CD8-positive, alpha-beta memory T cell (primary cell): Measurements from ENCODE around the gene GRIN2C. TPM values are rescaled to one million over a fixed set of nuclear protein-coding genes. Genes with fewer than 3 reads are reported as not detected.

ENCODE experiments used
- CTCF ChIA-PET: fragments of 350-600 bp; sonication (Branson Sonifier 250); formaldehyde crosslinking; loops from one replicate; lab custom pipeline; 2021; ENCODE audit warnings: antibody characterized with exemption; lab: Charles Lee
- POLR2A ChIA-PET: fragments of 350-600 bp; sonication (Branson Sonifier 250); formaldehyde crosslinking; loops from one replicate; lab custom pipeline; 2021; ENCODE audit warnings: antibody characterized with exemption; lab: Charles Lee
- DNase-seq, 5 donors: peaks; one replicate each; pipeline versions ENCODE4 v3.0.0 to v3.0.0-alpha.2; 2020 to 2022; ENCODE audit warnings: mixed read lengths in 1 of 5
- H3K27ac ChIP-seq: one replicate; pipeline ENCODE4 v1.7.0; 2013; ENCODE audit warnings: low read depth, mild to moderate bottlenecking, low read length, moderate library complexity
- H3K27me3 ChIP-seq: 2 replicates; pipeline ENCODE4 v1.7.0; 2013; ENCODE audit warnings: low read length, mild to moderate bottlenecking; ENCODE audit not compliant: insufficient read depth, poor library complexity, severe bottlenecking
- H3K36me3 ChIP-seq: 2 replicates; pipeline ENCODE4 v1.7.0; 2013; ENCODE audit warnings: mild to moderate bottlenecking, low read length, moderate library complexity; ENCODE audit not compliant: insufficient read depth
- H3K4me1 ChIP-seq: 2 replicates; pipeline ENCODE4 v1.7.0; 2013; ENCODE audit warnings: mild to moderate bottlenecking, low read length, moderate library complexity; ENCODE audit not compliant: insufficient read depth
- H3K4me3 ChIP-seq: 2 replicates; pipeline ENCODE4 v1.7.0; 2013; ENCODE audit warnings: mild to moderate bottlenecking, low read length
- H3K9me3 ChIP-seq: 2 replicates; pipeline ENCODE4 v1.7.0; 2013; ENCODE audit warnings: mild to moderate bottlenecking, low read length
- H3K27ac Mint-ChIP-seq, 8 donors: one replicate each; pipeline ENCODE4 v1.8.0; 2020 to 2021; ENCODE audit warnings: mixed read lengths in 8 of 8, mild to moderate bottlenecking in 6 of 8, inconsistent platforms in 3 of 8, moderate library complexity in 3 of 8
- H3K27me3 Mint-ChIP-seq, 2 donors: one replicate each; pipeline ENCODE4 v1.8.0; 2020 to 2021; ENCODE audit warnings: mixed read lengths in 2 of 2, mild to moderate bottlenecking in 1 of 2, moderate library complexity in 1 of 2
- H3K36me3 Mint-ChIP-seq, 3 donors: one replicate each; pipeline ENCODE4 v1.8.0; 2020 to 2021; ENCODE audit warnings: mixed read lengths in 3 of 3, inconsistent platforms in 1 of 3, mild to moderate bottlenecking in 1 of 3
- H3K4me1 Mint-ChIP-seq, 3 donors: one replicate each; pipeline ENCODE4 v1.8.0; 2020 to 2021; ENCODE audit warnings: mixed read lengths in 3 of 3, inconsistent platforms in 1 of 3, mild to moderate bottlenecking in 1 of 3
- H3K4me3 Mint-ChIP-seq, 7 donors: one replicate each; pipeline ENCODE4 v1.8.0; 2020 to 2021; ENCODE audit warnings: mixed read lengths in 7 of 7, mild to moderate bottlenecking in 6 of 7, moderate library complexity in 4 of 7, inconsistent platforms in 2 of 7
- H3K9me3 Mint-ChIP-seq, 5 donors: one replicate each; pipeline ENCODE4 v1.8.0; 2020 to 2022; ENCODE audit warnings: mixed read lengths in 5 of 5, mild to moderate bottlenecking in 3 of 5, moderate library complexity in 2 of 5, inconsistent platforms in 1 of 5
- polyA plus RNA-seq: library from polyadenylated mRNA; unstranded; fragments of 300-500 nt; fragmentation: Illumina TruSeq; gene quantifications from one replicate; pipeline ENCODE4 v1.2.3, GENCODE V29; 2021
- total RNA-seq, 2 experiments: library from RNA; stranded (reverse); gene quantifications; one replicate each; pipeline ENCODE4 v1.2.3, GENCODE V29; 2021

GRIN2C gene
- total and polyA plus RNA-seq, 3 experiments from 2014 or later, result not detected

DNA sequence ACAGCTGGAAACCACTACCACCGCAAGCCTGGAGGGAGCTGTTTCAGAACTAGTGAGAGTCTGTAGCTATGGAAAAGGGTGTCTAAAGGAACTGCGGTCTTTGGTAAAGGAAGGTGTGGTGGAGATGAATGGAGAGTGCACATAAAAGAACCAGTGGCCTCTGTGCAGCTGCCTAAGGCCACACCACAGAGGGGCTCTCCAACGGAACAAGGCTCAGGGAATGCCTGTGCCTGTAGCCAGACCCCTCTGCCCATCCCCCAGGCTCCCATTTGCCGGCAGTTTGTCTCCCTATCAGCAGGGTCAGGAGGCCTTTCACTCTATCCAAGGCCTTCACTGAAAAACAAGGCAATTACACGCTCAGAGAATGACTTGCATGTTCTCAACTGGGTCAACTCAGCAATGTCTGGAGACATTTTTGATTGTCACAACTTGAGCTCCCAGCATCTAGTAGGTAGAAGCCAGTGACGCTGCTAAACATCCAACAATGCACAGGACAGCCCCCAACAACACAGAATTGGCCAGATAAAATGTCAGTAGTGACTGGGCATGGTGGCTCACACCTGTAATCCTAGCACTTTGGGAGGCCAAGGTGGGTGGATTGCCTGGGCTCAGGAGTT lies 16.4 kb upstream of the GRIN2C start:
- Mint-ChIP-seq H3K4me1 (peaks cover 18 to 23% (median 21%) of the 10 kb centered on the region in 3 donors), H3K27me3 (peaks cover 0 to 2% of the 10 kb centered on the region in 2 donors), H3K36me3 (peaks cover 0 to 2% (median 0%) of the 10 kb centered on the region in 3 donors), H3K27ac (peak overlapping the region in 1 of 8 donors; percentile 27), H3K4me3 (peak overlapping the region in 1 of 7 donors; percentile 25), H3K9me3 (no peaks in the 10 kb centered on the region)
- H3K27me3 ChIP-seq, result no peaks in the 10 kb centered on the region
- no peak for DNase-seq
- no peak overlapping the region for H3K4me3 ChIP-seq
- H3K27ac ChIP-seq, result peak overlapping the region; percentile 51
- H3K9me3 ChIP-seq, result no peaks in the 10 kb centered on the region
- ChIA-PET POLR2A (interaction anchor here (0.7 kb wide), 1 partner anchor 139 kb away, joined by 3 read pairs; the partner anchor contains the start of gene RAB37), CTCF (interaction anchor here (1.4 to 2.1 kb wide), 3 partner anchors 11 to 219 kb away, joined by 3 to 8 read pairs (median 6); no protein-coding TSS in a partner anchor)
- H3K4me1 ChIP-seq, result peaks cover 10% of the 10 kb centered on the region
- no peaks in the 10 kb centered on the region for H3K36me3 ChIP-seq

DNA sequence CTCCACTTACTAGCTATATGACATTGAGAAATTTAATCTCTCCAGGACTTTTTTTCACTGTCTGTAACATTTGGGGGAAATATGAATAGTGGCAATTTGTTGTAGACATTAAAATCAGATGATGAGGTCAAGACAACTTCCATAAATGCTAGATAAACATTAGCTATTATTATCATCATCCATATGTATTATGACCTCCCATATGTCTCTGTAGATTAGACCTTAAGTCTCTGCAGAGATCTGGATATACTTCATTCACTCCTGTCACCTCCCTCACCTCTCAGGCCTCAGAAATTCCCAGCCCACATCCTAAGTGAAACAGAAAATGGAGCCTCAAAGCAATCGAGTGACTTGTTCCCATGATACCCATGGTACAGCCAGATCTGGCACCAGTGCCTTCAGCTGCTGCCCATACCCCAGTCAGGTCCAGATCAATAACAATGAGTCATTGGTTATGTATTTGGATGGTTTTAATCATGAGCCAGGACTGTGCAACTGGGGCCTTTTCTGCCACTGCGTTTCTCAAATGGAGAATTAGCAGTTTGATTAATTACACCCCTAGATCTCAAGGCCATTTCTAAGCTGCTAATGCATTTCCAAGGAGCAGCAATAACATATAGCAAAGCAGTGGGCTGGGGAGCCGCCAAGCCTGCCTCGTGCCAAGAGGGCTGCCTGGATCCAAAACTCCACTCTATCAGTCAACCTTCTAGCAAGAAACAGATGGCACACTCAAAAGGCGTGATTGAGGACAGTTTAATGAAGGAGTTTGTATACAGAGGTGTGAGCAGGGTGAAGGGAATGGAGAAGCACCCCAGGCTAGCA lies 15.7 kb upstream of the GRIN2C start:
- no peaks in the 10 kb centered on the region for H3K27me3 ChIP-seq
- H3K4me1 Mint-ChIP-seq, result peaks cover 18 to 23% (median 22%) of the 10 kb centered on the region in 3 donors
- H3K4me1 ChIP-seq, result peaks cover 10% of the 10 kb centered on the region
- no peaks in the 10 kb centered on the region for H3K9me3 ChIP-seq
- no peak for DNase-seq
- peaks cover 0 to 2% (median 0%) of the 10 kb centered on the region in 3 donors for H3K36me3 Mint-ChIP-seq
- no peak overlapping the region for H3K4me3 ChIP-seq
- peak overlapping the region in 4 of 7 donors; percentile 1 to 25 (median 20) for H3K4me3 Mint-ChIP-seq
- H3K9me3 Mint-ChIP-seq, result no peaks in the 10 kb centered on the region
- CTCF ChIA-PET, result interaction anchor here (1.4 to 2.1 kb wide), 3 partner anchors 10 to 218 kb away, joined by 3 to 8 read pairs (median 6); no protein-coding TSS in a partner anchor
- H3K36me3 ChIP-seq, result no peaks in the 10 kb centered on the region
- H3K27ac Mint-ChIP-seq, result peak overlapping the region in 3 of 8 donors; percentile 17 to 91 (median 76)
- POLR2A ChIA-PET, result interaction anchor here (0.6 kb wide), 1 partner anchor 596 kb away, joined by 3 read pairs; no protein-coding TSS in a partner anchor
- H3K27me3 Mint-ChIP-seq, result peaks cover 0 to 2% of the 10 kb centered on the region in 2 donors
- H3K27ac ChIP-seq, result peak overlapping the region; percentile 51

DNA sequence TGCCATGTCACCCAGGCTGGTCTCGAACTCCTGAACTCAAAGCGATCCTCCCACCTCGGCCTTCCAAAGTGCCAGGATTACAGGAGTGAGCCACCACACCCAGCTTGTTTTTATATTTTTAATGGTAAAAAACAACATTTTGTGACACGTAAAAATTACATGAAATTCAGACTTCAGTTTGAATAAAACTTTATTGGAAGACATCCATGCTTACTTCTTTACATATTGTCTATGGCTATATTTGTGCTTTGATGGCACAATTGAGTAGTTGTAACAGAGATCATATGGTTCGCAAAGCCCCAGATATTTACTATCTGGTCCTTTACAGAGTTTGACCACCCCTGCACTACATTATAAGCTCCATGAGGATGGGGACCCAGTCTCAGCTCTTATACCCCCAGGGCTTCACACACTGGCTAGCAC lies 14.9 kb upstream of the GRIN2C start:
- Mint-ChIP-seq H3K36me3 (peaks cover 0 to 2% (median 0%) of the 10 kb centered on the region in 3 donors), H3K9me3 (no peaks in the 10 kb centered on the region), H3K27ac (peak overlapping the region in 2 of 8 donors; percentile 17 to 91), H3K27me3 (no peaks in the 10 kb centered on the region), H3K4me3 (peak overlapping the region in 4 of 7 donors; percentile 1 to 96 (median 36)), H3K4me1 (peaks cover 18 to 23% (median 22%) of the 10 kb centered on the region in 3 donors)
- H3K4me3 ChIP-seq, result no peak overlapping the region
- H3K36me3 ChIP-seq, result no peaks in the 10 kb centered on the region
- H3K4me1 ChIP-seq, result peaks cover 10% of the 10 kb centered on the region
- ChIA-PET POLR2A (no interaction called here), CTCF (interaction anchor here (1.9 to 2.1 kb wide), 2 partner anchors 13 to 217 kb away, joined by 6 to 8 read pairs; no protein-coding TSS in a partner anchor)
- peak overlapping the region; percentile 96 for H3K27ac ChIP-seq
- H3K27me3 ChIP-seq, result no peaks in the 10 kb centered on the region
- no peaks in the 10 kb centered on the region for H3K9me3 ChIP-seq
- DNase-seq, result no peak

DNA sequence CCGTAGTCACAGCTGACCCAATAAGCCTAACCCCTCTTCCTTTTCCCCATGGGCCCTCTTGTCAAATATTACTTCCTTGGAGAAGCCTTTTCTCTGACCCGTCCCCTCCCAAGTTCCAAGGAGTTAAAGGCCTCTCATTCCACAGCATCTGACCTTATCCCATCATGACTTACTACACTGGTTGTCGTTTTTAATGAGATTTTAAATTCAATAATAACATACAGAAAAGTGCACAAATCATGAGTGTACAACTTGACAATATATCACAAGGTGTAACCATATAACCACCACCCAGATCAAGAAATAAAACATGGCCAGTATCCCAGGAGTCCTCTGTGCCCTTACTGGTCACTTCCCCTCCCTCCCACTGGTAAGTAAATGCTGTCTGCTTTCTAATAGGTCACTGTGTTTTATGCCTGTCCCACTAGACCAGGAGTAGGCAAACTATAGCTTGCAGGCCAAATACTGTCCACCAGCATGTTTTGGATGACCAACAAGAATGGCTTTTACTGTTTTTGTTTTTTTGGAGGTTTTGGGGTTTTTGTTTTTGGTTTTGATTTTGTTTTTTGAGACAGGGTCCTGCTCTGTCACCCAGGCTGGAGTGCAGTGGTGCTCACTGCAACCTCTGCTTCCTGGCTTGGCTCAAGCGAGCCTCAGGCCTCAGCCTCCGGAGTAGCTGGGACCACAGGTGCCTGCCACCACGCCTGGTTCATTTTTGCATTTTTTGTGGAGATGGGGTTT lies 14.4 kb upstream of the GRIN2C start:
- H3K27ac ChIP-seq, result peak overlapping the region; percentile 96
- H3K36me3 ChIP-seq, result no peaks in the 10 kb centered on the region
- H3K4me3 ChIP-seq, result peak overlapping the region; percentile 98
- CTCF ChIA-PET, result interaction anchor here (1.0 to 2.1 kb wide), 3 partner anchors 12 to 138 kb away, joined by 3 to 8 read pairs (median 4); no protein-coding TSS in a partner anchor
- no peak for DNase-seq
- H3K9me3 ChIP-seq, result no peaks in the 10 kb centered on the region
- POLR2A ChIA-PET, result interaction anchor here (1.0 to 1.6 kb wide), 3 partner anchors 22 to 136 kb away, joined by 4 to 6 read pairs (median 5); no protein-coding TSS in a partner anchor
- Mint-ChIP-seq H3K36me3 (peaks cover 0 to 4% (median 1%) of the 10 kb centered on the region in 3 donors), H3K9me3 (no peaks in the 10 kb centered on the region), H3K4me3 (peak overlapping the region; percentile 82 to 97 (median 93)), H3K27me3 (no peaks in the 10 kb centered on the region), H3K27ac (peak overlapping the region; percentile 91 to 99 (median 97)), H3K4me1 (peaks cover 18 to 23% (median 22%) of the 10 kb centered on the region in 3 donors)
- peaks cover 10% of the 10 kb centered on the region for H3K4me1 ChIP-seq
- no peaks in the 10 kb centered on the region for H3K27me3 ChIP-seq

DNA sequence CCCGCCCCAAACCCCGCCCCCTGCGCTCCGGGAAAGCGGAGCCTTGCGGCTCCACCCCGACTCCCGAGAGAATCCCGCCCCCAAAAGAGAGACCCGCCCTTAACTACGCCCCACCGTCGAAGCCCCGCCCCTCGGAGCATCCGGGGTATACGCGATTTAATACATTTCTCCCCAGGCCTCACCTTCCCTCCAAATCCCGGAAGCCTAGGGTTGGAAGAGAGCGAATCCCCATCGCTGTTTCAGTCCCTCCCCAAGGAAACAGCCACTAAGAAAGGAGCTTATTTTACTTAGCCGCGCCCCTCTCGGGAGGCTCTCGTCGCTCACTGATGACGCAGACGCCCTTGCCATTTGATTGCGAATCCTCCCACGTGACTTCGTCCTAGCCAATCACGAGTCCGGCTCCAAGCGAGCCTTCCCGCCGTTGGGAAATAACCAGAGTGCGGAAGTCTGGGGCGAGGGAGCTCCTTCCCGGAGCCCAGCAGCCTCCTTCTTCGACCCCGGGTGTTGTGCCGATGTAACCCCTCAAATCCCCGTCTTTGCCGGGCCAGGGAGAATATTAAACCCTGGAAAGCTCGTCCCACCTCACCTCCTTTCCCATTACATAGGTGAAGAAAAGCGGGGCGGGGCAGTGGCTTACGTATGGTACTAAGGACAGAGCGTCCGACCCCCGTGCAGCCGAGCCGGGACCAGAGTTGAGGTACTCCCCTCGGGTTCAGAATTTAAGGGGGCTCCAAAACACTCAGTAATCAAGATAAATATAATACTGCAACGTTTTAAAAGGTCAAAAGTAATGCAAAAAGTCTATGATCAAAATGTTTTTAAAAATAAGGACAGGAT lies 13.6 kb upstream of the GRIN2C start:
- H3K27ac Mint-ChIP-seq, result peak overlapping the region; percentile 91 to 99 (median 97)
- no peaks in the 10 kb centered on the region for H3K9me3 ChIP-seq
- no peaks in the 10 kb centered on the region for H3K27me3 Mint-ChIP-seq
- no peaks in the 10 kb centered on the region for H3K9me3 Mint-ChIP-seq
- peak overlapping the region; percentile 82 to 97 (median 93) for H3K4me3 Mint-ChIP-seq
- no peaks in the 10 kb centered on the region for H3K27me3 ChIP-seq
- peak overlapping the region; percentile 98 for H3K4me3 ChIP-seq
- DNase-seq, result peak; percentile 98 to 100 (median 99)
- POLR2A ChIA-PET, result interaction anchor here (0.5 to 2.2 kb wide), 14 partner anchors 21 to 987 kb away, joined by 3 to 10 read pairs (median 4); partner anchors contain the start of genes GRB2, MIF4GD and SLC25A19
- H3K36me3 ChIP-seq, result no peaks in the 10 kb centered on the region
- peaks cover 10% of the 10 kb centered on the region for H3K4me1 ChIP-seq
- peak overlapping the region; percentile 96 for H3K27ac ChIP-seq
- H3K4me1 Mint-ChIP-seq, result peaks cover 18 to 23% (median 22%) of the 10 kb centered on the region in 3 donors
- CTCF ChIA-PET, result interaction anchor here (0.9 to 1.1 kb wide), 5 partner anchors 11 to 137 kb away, joined by 3 to 6 read pairs (median 3); partner anchors contain the start of gene RAB37
- peaks cover 0 to 4% (median 1%) of the 10 kb centered on the region in 3 donors for H3K36me3 Mint-ChIP-seq

DNA sequence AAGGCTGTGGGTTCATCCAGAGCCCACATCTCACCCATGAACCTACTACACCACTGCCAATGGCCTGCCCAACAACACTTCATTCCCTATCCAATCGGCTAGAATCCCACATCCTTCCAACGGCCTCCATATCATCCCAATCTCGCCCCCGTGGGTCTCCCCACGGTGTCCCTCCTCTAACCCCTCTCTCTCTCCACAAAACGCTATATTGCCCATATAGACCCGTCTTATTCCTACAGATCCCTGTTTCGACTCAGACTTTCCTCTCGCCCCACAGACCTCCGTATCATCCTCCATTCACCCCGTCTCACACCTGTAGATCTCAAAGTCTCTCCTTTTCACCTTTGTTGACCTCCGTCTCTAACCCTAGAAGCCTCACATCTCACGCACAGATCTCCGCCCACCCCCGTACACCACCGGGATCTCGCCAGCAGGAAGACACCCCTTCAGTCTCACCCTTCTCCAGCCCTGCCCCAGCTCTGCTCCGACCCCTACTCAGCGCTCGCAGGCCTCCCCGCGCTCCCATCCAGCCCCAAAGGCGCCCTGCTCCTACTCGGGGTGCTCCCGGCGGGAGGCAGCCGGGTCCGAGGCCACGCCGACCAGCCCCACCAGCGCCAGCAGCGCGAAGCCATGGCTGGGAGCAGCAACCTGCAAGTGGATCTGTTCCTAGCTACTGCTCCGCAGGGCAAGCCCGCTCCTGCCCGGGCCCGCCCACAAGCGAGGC lies 12.8 kb upstream of the GRIN2C start, which contains the start of gene FDXR:
TSS of gene FDXR (minus strand) at position 682 of the 724 bp plus-strand sequence. CDS start at position 632, 50 bp downstream.
- no peak for DNase-seq
- Mint-ChIP-seq H3K4me3 (peak within 1 kb of the TSS; percentile 82 to 97 (median 93)), H3K27ac (peak within 1 kb of the TSS; percentile 91 to 99 (median 97)), H3K27me3 (no peaks in the 10 kb centered on the region), H3K9me3 (no peaks in the 10 kb centered on the region), H3K4me1 (peaks cover 18 to 23% (median 22%) of the 10 kb centered on the region in 3 donors), H3K36me3 (peaks cover 0 to 4% (median 1%) of the 10 kb centered on the region in 3 donors)
- Histone ChIP-seq H3K27ac (peak within 1 kb of the TSS; percentile 96), H3K36me3 (no peaks in the 10 kb centered on the region), H3K27me3 (no peaks in the 10 kb centered on the region), H3K4me3 (peak within 1 kb of the TSS; percentile 98), H3K9me3 (no peaks in the 10 kb centered on the region), H3K4me1 (peaks cover 10% of the 10 kb centered on the region)
- CTCF ChIA-PET, result interaction anchor here (0.9 to 1.0 kb wide), 4 partner anchors 10 to 135 kb away, joined by 3 to 6 read pairs (median 3); partner anchors contain the start of gene RAB37
- POLR2A ChIA-PET, result interaction anchor here (0.5 to 2.2 kb wide), 11 partner anchors 20 to 988 kb away, joined by 3 to 10 read pairs (median 5); partner anchors contain the start of genes GRB2, MIF4GD and SLC25A19
